Astrocyte (in vitro differentiated cells and primary cell): Measurements from ENCODE around the gene RPUSD1. TPM values are rescaled to one million over a fixed set of nuclear protein-coding genes. Genes with fewer than 3 reads are reported as not detected.
A peak's percentile ranks its signal among the peaks of the same experiment; 100 is the strongest.

Experiments used
- DNase-seq: peaks from one replicate; pipeline ENCODE4 v3.0.0-alpha.2; 2010; ENCODE audit warnings: low read depth
- FAIRE-seq: peaks from 2 replicates; lab custom pipeline; 2011; peaks lifted over from hg19 to GRCh38; lab: Jason Lieb, UNC
- H2AFZ ChIP-seq: 2 replicates; pipeline ENCODE4 v1.6.0; 2012; ENCODE audit warnings: low read depth, low read length, inconsistent platforms
- H3K27ac ChIP-seq: 2 replicates; pipeline ENCODE4 v1.5.1; 2011; ENCODE audit warnings: low read depth, low read length, inconsistent platforms
- H3K27me3 ChIP-seq: 2 replicates; pipeline ENCODE4 v1.6.0; 2011; ENCODE audit warnings: low read length, inconsistent platforms; ENCODE audit not compliant: insufficient read depth
- H3K36me3 ChIP-seq: 2 replicates; pipeline ENCODE4 v1.5.1; 2011; ENCODE audit warnings: low read length, inconsistent platforms; ENCODE audit not compliant: insufficient read depth
- H3K4me1 ChIP-seq: 2 replicates; pipeline ENCODE4 v1.5.1; 2011; ENCODE audit warnings: low read length, inconsistent platforms; ENCODE audit not compliant: insufficient read depth
- H3K4me2 ChIP-seq: 2 replicates; pipeline ENCODE4 v1.6.0; 2012; ENCODE audit warnings: low read length, inconsistent platforms
- H3K4me3 ChIP-seq: 2 replicates; pipeline ENCODE4 v1.5.1; 2011; ENCODE audit warnings: low read depth, mild to moderate bottlenecking, low read length, inconsistent platforms; ENCODE audit not compliant: insufficient read depth
- H3K79me2 ChIP-seq: 2 replicates; pipeline ENCODE4 v1.6.0; 2012; ENCODE audit warnings: mild to moderate bottlenecking, low read length, inconsistent platforms; ENCODE audit not compliant: insufficient read depth
- H3K9ac ChIP-seq: 2 replicates; pipeline ENCODE4 v1.6.0; 2012; ENCODE audit warnings: mild to moderate bottlenecking, low read length, inconsistent platforms
- H3K9me3 ChIP-seq: 2 replicates; pipeline ENCODE4 v1.5.1; 2012; ENCODE audit warnings: low read depth, mild to moderate bottlenecking, low read length, inconsistent platforms; ENCODE audit not compliant: insufficient read depth
- H4K20me1 ChIP-seq: 2 replicates; pipeline ENCODE4 v1.6.0; 2012; ENCODE audit warnings: low read length, inconsistent platforms; ENCODE audit not compliant: insufficient read depth
- H3K27ac Mint-ChIP-seq: one replicate; pipeline ENCODE4 v1.8.0; 2021; ENCODE audit warnings: mild to moderate bottlenecking, mixed read lengths; ENCODE audit not compliant: unreplicated experiment
- H3K27me3 Mint-ChIP-seq: one replicate; pipeline ENCODE4 v1.8.0; 2021; ENCODE audit warnings: low read depth, mixed read lengths; ENCODE audit not compliant: unreplicated experiment
- H3K36me3 Mint-ChIP-seq: one replicate; pipeline ENCODE4 v1.8.0; 2021; ENCODE audit warnings: low read depth, mixed read lengths; ENCODE audit not compliant: unreplicated experiment
- H3K4me1 Mint-ChIP-seq: one replicate; pipeline ENCODE4 v1.8.0; 2021; ENCODE audit warnings: low read depth, mixed read lengths; ENCODE audit not compliant: unreplicated experiment
- H3K4me3 Mint-ChIP-seq: one replicate; pipeline ENCODE4 v1.8.0; 2021; ENCODE audit warnings: mild to moderate bottlenecking, moderate library complexity, mixed read lengths; ENCODE audit not compliant: unreplicated experiment
- H3K9me3 Mint-ChIP-seq: one replicate; pipeline ENCODE4 v1.8.0; 2021; ENCODE audit warnings: mild to moderate bottlenecking, mixed read lengths; ENCODE audit not compliant: unreplicated experiment
- CTCF ChIP-seq: IDR thresholded peaks from 2 replicates; pipeline ENCODE4 v1.5.1; 2011; ENCODE audit warnings: low read depth, mild to moderate bottlenecking, inconsistent platforms, low read length, moderate library complexity; ENCODE audit not compliant: insufficient read depth
- EZH2 ChIP-seq: IDR thresholded peaks from 2 replicates; pipeline ENCODE4 v1.6.1; 2012; ENCODE audit warnings: mild to moderate bottlenecking, low read length, inconsistent platforms; ENCODE audit not compliant: insufficient read depth
- total RNA-seq: library from RNA; stranded (reverse); gene quantifications from 2 replicates; pipeline ENCODE4 v1.2.1, GENCODE V29; 2021

The RPUSD1 gene
- total RNA-seq, 1 donor from 2014 or later = 28.8 TPM

- DNase-seq (no peak), FAIRE-seq (no peak)
- no peaks in the 10 kb centered on the region for H3K9me3 Mint-ChIP-seq
- no peak within 1 kb of the TSS for H3K9ac ChIP-seq
- H4K20me1 ChIP-seq = peaks cover 6% of the 10 kb centered on the region
- no peaks in the 10 kb centered on the region for H3K79me2 ChIP-seq
- no peaks in the 10 kb centered on the region for H3K4me1 ChIP-seq
- H3K4me1 Mint-ChIP-seq = no peaks in the 10 kb centered on the region
- H3K4me3 ChIP-seq = no peak within 1 kb of the TSS
- TF ChIP-seq EZH2 (peak; percentile 91), CTCF (no peak)
- H3K4me3 Mint-ChIP-seq = no peak within 1 kb of the TSS
- no peaks in the 10 kb centered on the region for H3K36me3 ChIP-seq
- peaks cover 19% of the 10 kb centered on the region for H3K27me3 ChIP-seq
- H3K9me3 ChIP-seq = no peaks in the 10 kb centered on the region
- no peak within 1 kb of the TSS for H3K4me2 ChIP-seq
- no peaks in the 10 kb centered on the region for H3K27me3 Mint-ChIP-seq
- peaks cover 4% of the 10 kb centered on the region for H3K36me3 Mint-ChIP-seq
- no peak within 1 kb of the TSS for H3K27ac Mint-ChIP-seq
- no peak within 1 kb of the TSS for H2AFZ ChIP-seq
- no peak within 1 kb of the TSS for H3K27ac ChIP-seq
Observed at GRCh38 chr16:799948-800833, 12.0 kb upstream of the RPUSD1 start, which contains the start of gene GNG13. TSS of gene GNG13 (minus strand) at chr16:800734. CDS start at chr16:799077, 1,657 bp downstream.

- Mint-ChIP-seq H3K4me1 (no peaks in the 10 kb centered on the region), H3K9me3 (no peaks in the 10 kb centered on the region), H3K4me3 (no peak overlapping the region), H3K27ac (no peak overlapping the region), H3K36me3 (peaks cover 4% of the 10 kb centered on the region), H3K27me3 (no peaks in the 10 kb centered on the region)
- H3K79me2 ChIP-seq = no peaks in the 10 kb centered on the region
- H3K9me3 ChIP-seq = no peaks in the 10 kb centered on the region
- H2AFZ ChIP-seq = no peak overlapping the region
- H3K27me3 ChIP-seq = peaks cover 19% of the 10 kb centered on the region
- DNase-seq (no peak), FAIRE-seq (no peak)
- no peak overlapping the region for H3K4me3 ChIP-seq
- H3K9ac ChIP-seq = no peak overlapping the region
- H3K4me2 ChIP-seq = no peak overlapping the region
- H3K27ac ChIP-seq = no peak overlapping the region
- H3K36me3 ChIP-seq = no peaks in the 10 kb centered on the region
- TF ChIP-seq CTCF (no peak), EZH2 (no peak)
- peaks cover 6% of the 10 kb centered on the region for H4K20me1 ChIP-seq
- no peaks in the 10 kb centered on the region for H3K4me1 ChIP-seq
Observed at GRCh38 chr16:799111-799947, 11.1 kb upstream of the RPUSD1 start.
